SK-N-SH (cell line): ENCODE results near the gene MLIP. TPM values are rescaled to one million over a fixed set of nuclear protein-coding genes. Genes with fewer than 3 reads are reported as not detected.

Source experiments
- CTCF ChIA-PET: fragments of 300-600, 350-600 bp; formaldehyde crosslinking; extraction: SDS; loops from one replicate; lab custom pipeline; 2021; lab: Yijun Ruan, JAX
- POLR2A ChIA-PET: fragments of 350-600 bp; sonication (Branson Sonifier 250); formaldehyde crosslinking; extraction: SDS; loops from one replicate; lab custom pipeline; 2020; ENCODE audit warnings: antibody characterized with exemption, inconsistent platforms; lab: Yijun Ruan, JAX
- DNase-seq: peaks from one replicate; pipeline ENCODE4 v3.0.0; 2012
- H2AFZ ChIP-seq: fragments of 200-600 bp; sonication (generic); 2 replicates; pipeline ENCODE4 v1.8.1; 2016; ENCODE audit warnings: antibody characterized with exemption, mild to moderate bottlenecking, low read depth
- H3F3A ChIP-seq: fragments of 200-600 bp; sonication (generic); replicated peaks from 2 replicates; pipeline ENCODE3; 2016; ENCODE audit warnings: antibody characterized with exemption, mild to moderate bottlenecking; ENCODE audit not compliant: insufficient read depth
- H3K27ac ChIP-seq, 2 experiments: fragments of 200-500 bp in 1 of 2; fragments of 200-600 bp in 1 of 2; sonication (Bioruptor generic) in 1 of 2; sonication (generic), shearing (Covaris generic) in 1 of 2; 2 replicates each; pipeline versions ENCODE4 v1.5.1 to v1.6.1; 2014 to 2016; ENCODE audit warnings: low read depth in 2 of 2, inconsistent platforms in 1 of 2, low read length in 1 of 2, mild to moderate bottlenecking in 1 of 2, mixed read lengths in 1 of 2
- H3K27me3 ChIP-seq: fragments of 200-600 bp; sonication (generic), shearing (Covaris generic); 2 replicates; pipeline ENCODE4 v1.6.1; 2016; ENCODE audit warnings: mixed run types; ENCODE audit not compliant: insufficient read depth
- H3K36me3 ChIP-seq, 2 experiments: fragments of 200-500 bp in 1 of 2; fragments of 200-600 bp in 1 of 2; sonication (Bioruptor generic) in 1 of 2; sonication (generic) in 1 of 2; replicated peaks in 1 of 2; 2 replicates each; pipeline versions ENCODE3 to v1.5.1; 2014 to 2016; ENCODE audit warnings: low read length in 1 of 2, mild to moderate bottlenecking in 1 of 2; ENCODE audit not compliant: insufficient read depth in 2 of 2, control insufficient read depth in 1 of 2
- H3K4me1 ChIP-seq, 2 experiments: fragments of 200-500 bp in 1 of 2; fragments of 200-600 bp in 1 of 2; sonication (Bioruptor generic) in 1 of 2; sonication (generic), shearing (Covaris generic) in 1 of 2; 2 replicates each; pipeline versions ENCODE4 v1.5.1 to v1.6.1; 2014 to 2016; ENCODE audit warnings: low read depth in 1 of 2, low read length in 1 of 2, mixed run types in 1 of 2; ENCODE audit not compliant: insufficient read depth in 2 of 2, control insufficient read depth in 1 of 2
- H3K4me2 ChIP-seq: fragments of 200-600 bp; sonication (generic), shearing (Covaris generic); 2 replicates; pipeline ENCODE4 v1.6.1; 2017; ENCODE audit warnings: mixed run types
- H3K4me3 ChIP-seq, 2 experiments: fragments of 200-500 bp in 1 of 2; fragments of 200-600 bp in 1 of 2; sonication (Bioruptor generic) in 1 of 2; sonication (generic), shearing (Covaris generic) in 1 of 2; 2 replicates each; pipeline versions ENCODE4 v1.5.1 to v1.8.1; 2014 to 2016; ENCODE audit warnings: low read depth in 2 of 2, inconsistent platforms in 1 of 2, low read length in 1 of 2, mild to moderate bottlenecking in 1 of 2, mixed read lengths in 1 of 2, moderate library complexity in 1 of 2
- H3K79me2 ChIP-seq: fragments of 200-600 bp; sonication (generic); 2 replicates; pipeline ENCODE4 v1.8.1; 2017; ENCODE audit warnings: mild to moderate bottlenecking; ENCODE audit not compliant: insufficient read depth
- H3K9ac ChIP-seq: fragments of 200-600 bp; sonication (generic); 2 replicates; pipeline ENCODE4 v1.6.1; 2017; ENCODE audit warnings: mixed run types
- H3K9me2 ChIP-seq: fragments of 200-600 bp; sonication (generic); 2 replicates; pipeline ENCODE4 v1.6.1; 2017; ENCODE audit warnings: mixed run types
- H3K9me3 ChIP-seq: fragments of 200-600 bp; sonication (generic); 2 replicates; pipeline ENCODE4 v1.6.1; 2017; ENCODE audit warnings: mixed run types, mild to moderate bottlenecking, moderate library complexity
- H4K20me1 ChIP-seq: fragments of 200-600 bp; sonication (generic); 2 replicates; pipeline ENCODE4 v1.6.1; 2017; ENCODE audit warnings: mild to moderate bottlenecking, mixed run types; ENCODE audit not compliant: insufficient read depth
- CHD2 ChIP-seq: fragments of 150-350 bp; IDR thresholded peaks from 2 replicates; pipeline ENCODE4 v1.6.1; 2018; ENCODE audit warnings: low read length; ENCODE audit not compliant: partially characterized antibody
- CTCF ChIP-seq: fragments of 200-600 bp; sonication (generic); IDR thresholded peaks from 2 replicates; pipeline ENCODE4 v1.6.1; 2017; ENCODE audit warnings: antibody characterized with exemption, mild to moderate bottlenecking, moderate library complexity
- EZH2phosphoT487 ChIP-seq: fragments of 200-600 bp; sonication (generic); IDR thresholded peaks from 2 replicates; pipeline ENCODE4 v1.6.1; 2017; ENCODE audit warnings: low read depth, mixed run types, mild to moderate bottlenecking, antibody characterized with exemption, moderate library complexity, borderline replicate concordance
- GATA2 ChIP-seq: sonication (generic); formaldehyde crosslinking; IDR thresholded peaks from 2 replicates; pipeline ENCODE4 v1.5.0; 2020; ENCODE audit warnings: mild to moderate bottlenecking, missing genetic modification reagents
- MEF2A ChIP-seq: IDR thresholded peaks from 2 replicates; pipeline ENCODE4 v1.4.0; 2012; ENCODE audit warnings: low read depth, borderline replicate concordance
- MXI1 ChIP-seq: IDR thresholded peaks from 2 replicates; pipeline ENCODE4 v1.6.1; 2012; ENCODE audit warnings: mild to moderate bottlenecking, low read depth, low read length, improper control_type of control experiment
- NRF1 ChIP-seq: IDR thresholded peaks from 2 replicates; pipeline ENCODE4 v1.6.1; 2012; ENCODE audit warnings: low read depth, mild to moderate bottlenecking, low read length
- RAD21 ChIP-seq: IDR thresholded peaks from 2 replicates; pipeline ENCODE4 v1.6.1; 2012; ENCODE audit warnings: mild to moderate bottlenecking, low read length
- REST ChIP-seq: IDR thresholded peaks from 2 replicates; pipeline ENCODE4 v1.6.1; 2012; ENCODE audit warnings: mild to moderate bottlenecking, low read depth, low read length, moderate library complexity
- SIN3A ChIP-seq: IDR thresholded peaks from 2 replicates; pipeline ENCODE4 v1.6.1; 2012; ENCODE audit warnings: low read depth, mild to moderate bottlenecking, low read length, moderate library complexity, borderline replicate concordance
- SMC3 ChIP-seq: IDR thresholded peaks from 2 replicates; pipeline ENCODE4 v1.6.1; 2012; ENCODE audit warnings: low read depth, low read length, improper control_type of control experiment
- TAF1 ChIP-seq: IDR thresholded peaks from 2 replicates; pipeline ENCODE4 v1.6.1; 2012; ENCODE audit warnings: low read depth, mild to moderate bottlenecking, low read length, moderate library complexity, borderline replicate concordance
- TCF12 ChIP-seq: IDR thresholded peaks from 2 replicates; pipeline ENCODE4 v1.4.0; 2012
- YY1 ChIP-seq: IDR thresholded peaks from 2 replicates; pipeline ENCODE4 v1.4.0; 2012; ENCODE audit warnings: low read depth, mild to moderate bottlenecking
- WGBS: methylation state at CpG from one replicate; pipeline ENCODE4 v1.1.6; 2017; ENCODE audit warnings: low lambda C conversion rate; 5-methylcytosine and 5-hydroxymethylcytosine counted together
- polyA plus RNA-seq, 3 experiments: library from polyadenylated mRNA; depleted of rRNA; stranded (reverse); fragments of >200 nt; gene quantifications; 2 replicates each; pipeline ENCODE4 v1.2.3, GENCODE V29; 2012
- TF ChIP-seq, protein P1 (sequence below): IDR thresholded peaks from 2 replicates; pipeline ENCODE4 v1.4.0; 2012; ENCODE audit warnings: low read depth, borderline replicate concordance

The MLIP gene
- polyA plus RNA-seq, 1 of the 3 experiments (the other 2 are of a cell fraction): not detected

GRCh38 chr6:54267798-54268197 is 156.6 kb downstream of the MLIP start:
- Histone ChIP-seq H2AFZ (0 out of 2 replicates have a peak overlapping the region, but pooled peaks have one; percentile 35), H3K9ac (no peak overlapping the region), H3K9me3 (no peaks in the 10 kb centered on the region), H3K27ac (no peak overlapping the region), H3K9me2 (no peaks in the 10 kb centered on the region), H3K36me3 (no peaks in the 10 kb centered on the region), H3K4me3 (no peak overlapping the region), H3K27me3 (no peaks in the 10 kb centered on the region)
- peak; percentile 3 for DNase-seq
- POLR2A ChIA-PET: no interaction called here
- 18% methylated on average over 2 of the region's 2 CpGs for WGBS
- TF ChIP-seq SMC3 (peak; percentile 51), RAD21 (peak; percentile 52), TCF12 (no peak), NRF1 (no peak), MEF2A (no peak), CTCF (peak; percentile 61), YY1 (no peak), EZH2phosphoT487 (no peak), GATA2 (CRISPR knock-in tag) (no peak), MXI1 (no peak), SIN3A (no peak)
- TF ChIP-seq, all 33 proteins: peak for 3
- H3K4me2 ChIP-seq: no peak overlapping the region
- H3K4me1 ChIP-seq: 0 out of 4 replicates have a peak, but pooled peaks cover 0 to 7% of the 10 kb centered on the region in 2 experiments
- CTCF ChIA-PET: interaction anchor here (0.7 to 3.2 kb wide), 2 partner anchors 9 to 281 kb away, joined by 4 to 20 read pairs; no protein-coding TSS in a partner anchor
- no peaks in the 10 kb centered on the region for H3K79me2 ChIP-seq
- H4K20me1 ChIP-seq: no peaks in the 10 kb centered on the region
- H3F3A ChIP-seq: no peaks in the 10 kb centered on the region

GRCh38 chr6:54273214-54273820 is 162.1 kb downstream of the MLIP start:
- Histone ChIP-seq H3K27me3 (no peaks in the 10 kb centered on the region), H3F3A (peaks cover 1% of the 10 kb centered on the region), H3K9ac (no peak overlapping the region), H2AFZ (no peak overlapping the region), H3K4me1 (no peaks in the 10 kb centered on the region), H3K27ac (no peak overlapping the region), H3K4me2 (no peak overlapping the region), H3K9me3 (peaks cover 6% of the 10 kb centered on the region), H3K36me3 (peaks cover 0 to 4% of the 10 kb centered on the region in 2 experiments), H3K79me2 (0 out of 2 replicates have a peak, but pooled peaks cover 3% of the 10 kb centered on the region), H3K4me3 (no peak overlapping the region), H3K9me2 (no peaks in the 10 kb centered on the region), H4K20me1 (no peaks in the 10 kb centered on the region)
- ChIA-PET POLR2A (no interaction called here), CTCF (interaction anchor here (2.0 kb wide), 1 partner anchor 29 kb away, joined by 12 read pairs; no protein-coding TSS in a partner anchor)
- no peak for DNase-seq
- WGBS: 59% methylated on average over 6 of the region's 6 CpGs
- TF ChIP-seq MEF2A: no peak
- TF ChIP-seq CHD2: no peak
- no peak for TF ChIP-seq REST
- TF ChIP-seq, protein P1, sequence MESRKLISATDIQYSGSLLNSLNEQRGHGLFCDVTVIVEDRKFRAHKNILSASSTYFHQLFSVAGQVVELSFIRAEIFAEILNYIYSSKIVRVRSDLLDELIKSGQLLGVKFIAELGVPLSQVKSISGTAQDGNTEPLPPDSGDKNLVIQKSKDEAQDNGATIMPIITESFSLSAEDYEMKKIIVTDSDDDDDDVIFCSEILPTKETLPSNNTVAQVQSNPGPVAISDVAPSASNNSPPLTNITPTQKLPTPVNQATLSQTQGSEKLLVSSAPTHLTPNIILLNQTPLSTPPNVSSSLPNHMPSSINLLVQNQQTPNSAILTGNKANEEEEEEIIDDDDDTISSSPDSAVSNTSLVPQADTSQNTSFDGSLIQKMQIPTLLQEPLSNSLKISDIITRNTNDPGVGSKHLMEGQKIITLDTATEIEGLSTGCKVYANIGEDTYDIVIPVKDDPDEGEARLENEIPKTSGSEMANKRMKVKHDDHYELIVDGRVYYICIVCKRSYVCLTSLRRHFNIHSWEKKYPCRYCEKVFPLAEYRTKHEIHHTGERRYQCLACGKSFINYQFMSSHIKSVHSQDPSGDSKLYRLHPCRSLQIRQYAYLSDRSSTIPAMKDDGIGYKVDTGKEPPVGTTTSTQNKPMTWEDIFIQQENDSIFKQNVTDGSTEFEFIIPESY: no peak
- TF ChIP-seq RAD21: no peak
- no peak for TF ChIP-seq SIN3A
- TF ChIP-seq CTCF: no peak
- TF ChIP-seq YY1: no peak
- TF ChIP-seq TAF1: no peak
